ENCODE results near the gene METTL22.

Gene METTL22

GRCh38 chr16:8634991-8635736, 13.7 kb downstream of the METTL22 start:
- peak; percentile 21 for DNase-seq

- no peak for DNase-seq
Measured at GRCh38 chr16:8639694-8640093, 18.2 kb downstream of the METTL22 start.

DNA sequence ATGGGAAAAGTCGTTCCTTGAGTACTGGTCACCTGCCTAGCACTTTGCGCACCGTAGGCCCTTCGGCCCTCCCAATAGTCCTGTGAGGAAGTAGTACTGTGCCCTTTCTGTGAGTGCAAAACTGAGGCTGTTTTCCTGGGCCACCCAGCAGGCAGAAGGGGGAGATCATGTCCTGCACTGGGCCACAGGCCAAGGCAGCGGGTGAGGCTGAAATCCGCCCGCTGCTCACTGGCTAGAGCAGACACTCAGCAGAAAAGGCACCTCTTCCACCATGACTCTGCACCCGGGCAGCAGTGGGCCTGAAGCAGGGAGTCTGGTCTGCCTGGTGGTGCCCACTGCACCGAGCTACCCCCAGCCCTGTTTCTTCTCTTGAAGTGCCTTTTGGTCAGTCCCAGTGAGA, 20.2 kb downstream of the METTL22 start:
- DNase-seq: no peak

DNA sequence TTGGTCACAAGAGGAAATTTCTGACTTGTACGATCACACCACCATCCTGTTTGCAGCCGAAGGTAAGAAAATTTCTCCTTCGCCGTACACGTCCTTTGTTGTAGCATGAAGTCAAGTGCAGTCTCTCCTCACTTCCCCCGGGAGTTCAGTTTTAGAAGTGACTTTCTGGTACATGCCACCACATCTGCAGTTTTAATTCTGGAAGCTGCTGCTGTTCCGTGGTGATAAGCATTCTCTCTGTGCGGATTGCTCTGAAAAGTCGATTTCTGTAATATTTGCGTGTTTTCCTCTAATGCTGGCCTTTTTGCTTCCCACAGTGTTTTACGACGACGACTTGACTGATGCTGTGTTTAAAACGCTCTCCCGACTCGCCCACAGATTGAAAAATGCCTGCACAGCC, 20.6 kb downstream of the METTL22 start:
- DNase-seq: no peak

- DNase-seq: no peak
Measured at GRCh38 chr16:8644211-8645140, 23.0 kb downstream of the METTL22 start.

DNA sequence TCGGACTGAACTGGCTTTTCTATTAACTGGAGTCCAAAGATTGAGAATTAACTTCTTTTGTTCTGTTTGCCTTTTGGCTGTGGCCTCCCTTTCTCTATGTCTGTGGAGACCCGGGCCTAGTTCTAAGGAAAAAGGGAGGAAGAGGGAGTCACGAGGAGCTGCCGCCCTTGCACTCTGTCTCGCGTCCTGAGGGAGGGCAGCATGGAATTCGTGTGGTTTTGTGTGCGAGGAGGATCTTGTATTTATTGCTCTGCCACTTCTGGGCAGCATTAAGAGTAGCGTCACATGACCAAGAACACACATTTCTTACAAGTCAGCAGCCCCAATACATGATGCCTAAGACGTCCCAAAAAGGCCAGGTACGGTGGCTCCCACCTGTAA, 23.6 kb downstream of the METTL22 start:
- no peak for DNase-seq

GRCh38 chr16:8645831-8646230, 24.3 kb downstream of the METTL22 start:
- DNase-seq: no peak

- no peak for DNase-seq
Measured at GRCh38 chr16:8646326-8647053, 25.0 kb downstream of the METTL22 start.

GRCh38 chr16:8647721-8648318, 26.3 kb downstream of the METTL22 start:
- DNase-seq: no peak

GRCh38 chr16:8648877-8649276, 27.4 kb downstream of the METTL22 start:
- DNase-seq: no peak

DNA sequence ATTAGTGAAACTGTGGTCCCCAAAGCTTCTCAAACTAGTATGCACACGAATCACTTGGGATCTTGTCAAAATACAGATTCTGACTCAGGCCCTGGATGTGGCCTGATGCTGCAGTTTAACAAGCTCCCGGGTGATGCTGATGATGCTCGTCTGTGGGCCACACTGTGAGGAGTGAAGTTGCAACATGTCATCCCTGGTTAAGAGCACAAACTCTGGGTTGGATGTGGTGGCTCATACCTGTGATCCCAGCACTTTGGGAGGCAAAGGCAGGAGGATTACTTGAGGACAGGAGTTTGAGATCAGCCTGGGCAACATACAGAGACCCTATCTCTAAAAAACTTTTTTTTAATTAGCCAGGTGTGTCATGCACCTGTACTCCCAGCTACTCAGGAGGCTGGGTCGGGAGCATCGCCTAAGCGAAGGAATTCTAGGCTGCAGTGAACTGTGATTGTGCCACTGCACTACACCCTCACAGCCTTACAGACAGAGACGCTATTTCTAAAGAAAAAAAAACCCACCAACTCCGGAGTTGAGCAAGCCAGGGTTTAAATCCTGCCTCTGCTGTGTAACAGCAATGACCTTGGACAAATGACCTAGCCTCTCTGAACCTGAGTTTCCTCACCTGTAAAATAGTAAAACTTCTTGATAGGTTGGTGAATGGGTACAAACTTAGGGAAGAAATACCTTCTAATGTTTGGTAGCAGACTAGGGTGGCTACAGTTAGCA, 28.5 kb downstream of the METTL22 start:
- DNase-seq: no peak

DNA sequence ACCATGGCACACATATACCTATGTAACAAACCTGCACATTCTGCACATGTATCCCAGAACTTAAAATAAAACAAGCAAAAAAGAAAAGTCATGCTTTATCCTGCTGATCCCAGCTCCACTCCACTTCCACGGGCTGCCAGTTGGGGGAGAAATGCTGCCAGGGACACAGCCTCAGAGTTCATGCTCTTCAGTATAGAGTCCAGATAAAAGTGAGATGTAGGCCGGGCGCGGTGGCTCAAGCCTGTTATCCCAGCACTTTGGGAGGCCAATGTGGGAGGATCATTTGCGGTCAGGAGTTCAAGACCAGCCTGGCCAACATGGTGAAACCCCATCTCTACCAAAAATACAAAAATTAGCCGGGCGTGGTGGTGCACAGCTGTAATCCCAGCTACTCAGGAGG, 30.5 kb downstream of the METTL22 start:
- DNase-seq: peak; percentile 8

DNA sequence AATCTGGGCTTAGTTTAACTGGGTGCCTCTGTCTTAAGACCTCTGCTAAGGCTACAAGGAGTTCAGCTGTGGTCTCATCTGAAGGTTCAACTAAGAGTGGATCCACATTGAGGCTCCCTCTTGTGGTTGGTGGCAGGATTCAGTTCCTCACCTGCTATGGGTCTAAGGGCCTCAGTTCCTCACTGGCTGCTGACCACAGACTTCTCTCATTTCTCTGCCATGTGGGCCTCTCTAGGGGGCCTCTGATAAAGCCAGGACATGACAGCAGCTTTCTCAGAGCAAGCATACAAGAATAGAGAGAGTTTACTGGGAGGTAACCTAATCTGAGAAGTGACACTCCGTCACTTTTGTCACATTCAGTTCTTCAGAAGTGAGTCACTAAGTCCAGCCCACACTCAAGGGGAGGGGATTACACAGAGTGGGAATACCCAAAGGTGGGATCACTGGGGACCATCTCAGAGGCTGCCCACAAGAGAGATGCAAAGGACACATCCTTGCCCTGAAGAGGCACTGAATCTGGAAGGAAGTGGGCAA, 33.8 kb downstream of the METTL22 start:
- DNase-seq: peak; percentile 44

DNA sequence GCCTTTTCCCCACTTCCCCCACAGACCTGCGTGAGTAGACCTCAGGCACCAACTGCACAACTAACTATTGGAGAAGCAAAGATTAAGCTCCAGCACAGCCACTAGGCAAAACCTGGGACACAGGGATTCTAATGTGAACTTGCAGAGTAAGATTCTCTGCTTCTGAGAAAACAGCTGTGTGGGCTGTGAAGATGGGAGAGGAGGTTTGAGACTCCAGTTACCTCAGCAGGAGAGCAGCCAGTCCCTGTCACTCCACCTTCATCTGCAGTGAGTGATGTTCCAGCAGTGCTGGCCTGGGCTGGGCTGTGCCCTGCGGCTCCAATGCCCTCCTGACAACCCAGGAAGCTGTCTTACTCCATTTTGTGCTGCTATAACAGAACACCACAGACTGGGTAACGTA, 34.9 kb downstream of the METTL22 start:
- DNase-seq: no peak

DNA sequence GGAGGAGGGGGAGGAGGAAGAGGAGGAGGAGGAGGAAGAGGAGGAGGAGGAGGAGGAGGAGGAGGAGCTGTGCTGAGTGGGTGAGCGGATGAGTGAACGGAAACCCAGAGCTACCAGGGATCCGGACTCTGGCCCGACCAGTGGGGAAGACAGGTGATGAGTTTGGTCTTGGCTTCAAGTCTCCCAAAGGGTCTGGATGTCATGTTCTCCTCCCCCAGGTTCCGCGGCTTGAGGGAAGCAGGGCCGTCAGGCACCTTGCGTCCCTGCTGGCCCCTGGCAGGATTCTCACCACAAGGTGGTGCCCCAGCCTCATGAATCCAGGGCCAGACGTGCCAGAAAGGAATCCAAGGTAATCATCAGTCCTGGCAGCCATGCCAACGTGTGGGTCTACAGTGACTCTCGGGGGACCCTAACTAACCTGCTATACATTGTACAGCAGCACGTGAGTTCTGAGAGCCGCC, 39.4 kb downstream of the METTL22 start:
- DNase-seq: peak; percentile 56

- DNase-seq: no peak
Measured at GRCh38 chr16:8661703-8662102, 40.2 kb downstream of the METTL22 start.

- no peak for DNase-seq
Measured at GRCh38 chr16:8663192-8664089, 41.9 kb downstream of the METTL22 start.

DNA sequence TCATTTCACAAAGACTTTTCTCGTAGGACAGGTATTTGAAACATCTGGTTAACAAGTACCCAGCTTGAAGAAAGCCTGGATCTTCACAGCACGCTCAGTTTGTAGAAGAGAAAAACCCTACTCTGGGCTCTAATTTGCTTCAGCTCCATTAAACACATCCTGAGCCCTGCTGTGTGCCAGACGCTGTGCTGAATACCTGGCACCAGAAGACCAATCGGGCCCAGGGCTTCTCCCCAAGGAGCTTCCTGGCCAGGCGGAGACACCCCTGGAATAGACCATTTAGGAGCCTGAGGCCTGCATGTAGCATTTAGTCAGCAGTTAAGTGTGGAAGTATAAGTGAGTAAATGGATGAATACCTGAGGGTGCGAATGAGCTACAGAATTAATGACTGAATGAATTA, 44.0 kb downstream of the METTL22 start:
- no peak for DNase-seq

DNA sequence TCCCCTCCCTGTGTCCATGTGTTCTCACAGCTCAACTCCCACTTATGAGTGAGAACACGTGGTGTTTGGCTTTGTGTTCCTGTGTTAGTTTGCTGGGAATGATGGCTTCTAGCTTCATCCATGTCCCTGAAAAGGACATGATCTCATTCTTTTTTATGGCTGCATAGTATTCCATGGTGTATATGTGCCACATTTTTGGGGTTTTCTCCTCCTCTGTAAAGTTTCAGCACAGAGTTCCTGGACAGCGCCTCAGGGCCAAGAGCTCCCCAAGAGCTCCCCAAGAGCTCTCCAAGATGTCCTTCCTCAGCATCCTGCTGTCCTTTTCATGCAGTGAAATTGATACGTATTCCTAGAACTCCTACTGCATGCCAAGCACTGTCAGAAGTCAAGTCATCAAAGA, 46.0 kb downstream of the METTL22 start:
- no peak for DNase-seq

DNA sequence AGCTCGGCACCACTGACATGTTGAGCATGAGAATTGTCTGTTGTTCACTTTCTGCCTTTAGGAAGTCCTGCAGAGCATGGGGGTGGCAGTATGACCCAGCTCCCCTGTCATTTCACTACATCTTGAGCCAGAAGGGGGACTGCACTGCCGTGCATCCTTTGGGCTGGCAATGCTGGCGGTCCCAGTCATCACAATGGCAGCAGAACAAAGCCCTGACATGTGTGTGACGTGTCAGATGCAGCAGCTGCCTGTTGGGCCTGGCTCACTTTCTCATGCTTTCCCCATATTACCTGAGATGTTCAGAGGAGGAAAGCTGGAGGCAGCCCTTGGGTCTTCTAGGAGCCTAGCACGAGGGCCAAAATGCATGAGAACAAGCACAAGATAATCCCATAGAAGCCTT, 46.6 kb downstream of the METTL22 start:
- no peak for DNase-seq

- DNase-seq: no peak
Measured at GRCh38 chr16:8669481-8669880, 48.0 kb downstream of the METTL22 start.

All from fibroblast of upper back skin (primary cell).